GM04503 (cell line): ENCODE data around the gene ZNF74.
"Not testable (repeated sequence)": the region's sequence is repeated elsewhere in the genome, so short reads cannot be mapped to it uniquely, and the experiment has no call there.

Experiments used
- DNase-seq: peaks from one replicate; pipeline ENCODE4 v3.0.0-alpha.2; 2012; ENCODE audit warnings: low read depth

ZNF74 gene

DNA sequence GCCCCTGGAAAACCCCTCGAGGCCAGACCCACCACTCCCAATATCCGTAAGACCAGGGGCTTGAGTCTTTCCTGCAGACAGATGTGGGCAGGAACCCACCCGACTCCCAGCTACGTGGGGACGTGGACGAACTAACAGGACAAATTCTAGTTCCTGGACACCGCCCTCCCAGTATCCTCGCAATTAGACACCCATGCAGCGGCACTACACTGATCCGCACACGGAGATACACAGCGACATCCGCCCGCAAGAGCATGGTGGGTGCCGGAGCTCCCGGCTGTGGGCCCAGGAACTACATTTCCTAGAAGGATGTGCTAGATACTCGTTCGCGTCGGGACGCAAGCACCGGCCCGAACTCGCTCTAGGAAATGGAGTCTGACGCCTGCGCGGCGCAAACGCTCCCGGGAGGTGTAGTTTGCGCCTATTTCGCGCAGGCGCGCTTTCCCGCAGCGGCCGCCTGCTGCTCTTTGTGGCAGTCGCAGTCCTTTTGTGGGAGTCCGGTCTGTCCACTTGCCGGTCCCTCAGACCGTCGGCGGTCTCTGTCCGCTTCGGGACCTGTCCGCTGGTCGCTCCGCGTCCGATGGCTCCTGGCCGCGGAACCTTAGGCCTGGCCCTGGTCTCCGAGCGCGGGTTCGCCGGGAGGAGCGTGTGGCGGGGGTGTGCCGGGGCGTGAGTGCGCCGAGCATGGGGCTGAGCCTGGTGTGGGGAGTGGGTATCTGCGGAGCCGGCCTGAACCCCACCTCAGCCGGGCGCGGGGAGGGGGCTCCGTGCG, at the start of gene ZNF74:
ZNF74 (plus strand) TSS at position 447 of the 772 bp plus-strand sequence. CDS start 478 bp downstream, outside the sequence.
- peak; percentile 64 for DNase-seq

DNA sequence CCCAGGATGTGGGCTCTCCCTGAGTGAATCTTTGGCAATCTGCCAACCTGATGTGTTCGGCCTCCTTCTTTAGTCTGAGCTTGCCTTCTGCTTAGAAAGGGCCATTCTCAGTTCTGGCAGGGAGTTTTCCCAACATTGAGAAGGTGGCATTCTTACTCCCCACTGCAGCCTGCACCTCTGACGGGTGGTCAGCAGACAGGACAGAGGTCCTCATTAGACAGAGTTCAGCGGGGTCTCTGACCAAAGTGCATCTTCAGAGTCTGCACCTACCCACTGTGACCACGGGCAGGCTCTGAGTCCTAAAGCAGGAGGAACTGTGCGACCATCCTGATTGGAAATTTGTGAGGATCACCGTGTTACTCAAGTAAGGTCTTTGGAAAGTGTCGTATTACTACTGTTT, 47.4 kb upstream of the ZNF74 start:
- not testable (repeated sequence) for DNase-seq

DNA sequence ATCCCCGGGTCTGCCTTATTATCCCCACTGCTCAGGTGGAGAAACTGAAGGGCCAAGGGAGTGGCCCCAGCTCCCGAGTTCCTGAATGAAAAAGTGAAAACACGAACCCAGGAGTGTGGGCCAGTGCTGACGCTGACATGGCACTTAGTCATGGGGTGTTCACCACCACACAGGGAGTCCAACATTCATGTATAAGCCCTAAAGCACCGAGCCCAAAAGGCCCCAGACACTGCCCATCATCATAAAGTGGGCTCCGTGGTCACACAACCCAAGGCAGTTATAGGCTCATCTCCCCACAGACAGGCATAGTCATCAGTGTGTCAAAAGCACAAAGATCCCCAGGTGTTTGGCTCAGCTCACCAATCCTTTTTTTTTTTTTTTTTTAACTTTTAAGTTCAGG, 41.4 kb upstream of the ZNF74 start:
- not testable (repeated sequence) for DNase-seq

DNA sequence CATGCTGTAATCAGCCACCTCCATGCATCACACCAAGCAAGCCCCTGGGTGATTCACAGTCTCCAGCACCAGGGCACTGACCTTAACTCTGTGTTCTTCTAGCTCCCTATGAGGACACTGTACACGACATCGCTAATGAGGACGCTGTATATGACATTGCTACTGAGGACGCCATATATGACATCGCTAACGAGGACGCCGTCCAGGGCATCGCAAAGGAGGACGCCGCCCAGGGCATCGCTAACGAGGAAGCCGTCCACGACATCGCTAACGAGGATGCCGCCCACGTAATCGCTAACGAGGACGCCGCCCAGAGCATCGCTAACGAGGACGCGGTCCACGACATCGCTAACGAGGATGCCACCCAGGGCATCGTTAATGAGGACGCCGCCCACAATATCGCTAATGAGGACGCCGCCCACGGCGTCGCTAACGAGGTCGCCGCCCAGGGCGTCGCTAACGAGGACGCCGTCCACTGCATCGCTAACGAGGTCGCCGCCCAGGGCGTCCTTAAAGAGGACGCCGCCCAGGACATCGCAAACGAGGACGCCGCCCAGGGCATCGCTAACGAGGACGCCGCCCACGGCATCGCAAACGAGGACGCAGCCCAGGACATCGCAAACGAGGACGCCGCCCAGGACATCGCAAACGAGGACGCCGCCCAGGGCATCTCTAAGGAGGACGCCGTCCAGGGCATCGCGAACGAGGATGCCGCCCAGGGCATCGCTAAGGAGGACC, 39.5 kb upstream of the ZNF74 start:
- no peak for DNase-seq

DNA sequence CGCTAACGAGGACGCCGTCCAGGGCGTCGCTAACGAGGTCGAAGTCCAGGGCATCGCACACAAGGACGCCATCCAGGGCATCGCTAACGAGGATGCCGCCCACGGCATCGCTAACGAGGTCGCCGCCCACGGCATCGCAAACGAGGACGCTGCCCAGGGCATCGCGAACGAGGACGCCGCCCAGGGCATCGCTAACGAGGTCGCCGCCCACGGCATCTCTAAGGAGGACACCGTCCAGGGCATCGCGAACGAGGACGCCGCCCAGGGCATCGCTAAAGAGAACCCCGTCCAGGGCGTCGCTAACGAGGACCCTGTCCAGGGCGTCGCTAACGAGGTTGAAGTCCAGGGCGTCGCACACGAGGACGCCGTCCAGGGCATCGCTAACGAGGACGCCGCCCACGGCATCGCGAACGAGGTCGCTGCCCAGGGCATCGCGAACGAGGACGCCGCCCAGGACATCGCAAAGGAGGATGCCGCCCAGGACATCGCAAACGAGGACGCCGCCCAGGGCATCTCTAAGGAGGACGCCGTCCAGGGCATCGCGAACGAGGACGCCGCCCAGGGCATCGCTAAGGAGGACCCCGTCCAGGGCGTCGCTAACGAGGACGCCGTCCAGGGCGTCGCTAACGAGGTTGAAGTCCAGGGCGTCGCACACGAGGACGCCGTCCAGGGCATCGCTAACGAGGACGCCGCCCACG, 37.9 kb upstream of the ZNF74 start:
- not testable (repeated sequence) for DNase-seq

DNA sequence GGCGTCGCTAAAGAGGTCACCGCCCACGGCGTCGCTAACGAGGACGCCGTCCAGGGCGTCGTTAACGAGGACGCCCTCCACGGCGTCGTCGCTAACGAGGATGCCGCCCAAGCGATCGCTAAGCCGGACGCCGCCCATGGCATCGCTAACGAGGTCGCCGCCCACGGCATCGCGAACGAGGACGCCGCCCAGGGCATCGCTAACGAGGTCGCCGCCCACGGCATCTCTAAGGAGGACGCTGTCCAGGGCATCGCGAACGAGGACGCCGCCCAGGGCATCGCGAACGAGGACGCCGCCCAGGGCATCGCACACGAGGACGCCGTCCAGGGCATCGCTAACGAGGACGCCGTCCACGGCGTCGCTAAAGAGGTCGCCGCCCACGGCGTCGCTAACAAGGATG, 37.0 kb upstream of the ZNF74 start:
- DNase-seq, result not testable (repeated sequence)

DNA sequence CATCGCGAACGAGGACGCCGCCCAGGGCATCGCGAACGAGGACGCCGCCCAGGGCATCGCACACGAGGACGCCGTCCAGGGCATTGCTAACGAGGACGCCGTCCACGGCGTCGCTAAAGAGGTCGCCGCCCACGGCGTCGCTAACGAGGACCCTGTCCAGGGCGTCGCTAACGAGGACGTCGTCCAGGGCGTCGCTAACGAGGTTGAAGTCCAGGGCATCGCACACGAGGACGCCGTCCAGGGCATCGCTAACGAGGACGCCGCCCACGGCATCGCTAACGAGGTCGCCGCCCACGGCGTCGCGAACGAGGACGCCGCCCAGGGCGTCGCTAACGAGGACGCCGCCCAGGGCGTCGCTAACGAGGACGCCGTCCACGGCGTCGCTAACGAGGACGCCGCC, 36.0 kb upstream of the ZNF74 start:
- DNase-seq, result not testable (repeated sequence)

DNA sequence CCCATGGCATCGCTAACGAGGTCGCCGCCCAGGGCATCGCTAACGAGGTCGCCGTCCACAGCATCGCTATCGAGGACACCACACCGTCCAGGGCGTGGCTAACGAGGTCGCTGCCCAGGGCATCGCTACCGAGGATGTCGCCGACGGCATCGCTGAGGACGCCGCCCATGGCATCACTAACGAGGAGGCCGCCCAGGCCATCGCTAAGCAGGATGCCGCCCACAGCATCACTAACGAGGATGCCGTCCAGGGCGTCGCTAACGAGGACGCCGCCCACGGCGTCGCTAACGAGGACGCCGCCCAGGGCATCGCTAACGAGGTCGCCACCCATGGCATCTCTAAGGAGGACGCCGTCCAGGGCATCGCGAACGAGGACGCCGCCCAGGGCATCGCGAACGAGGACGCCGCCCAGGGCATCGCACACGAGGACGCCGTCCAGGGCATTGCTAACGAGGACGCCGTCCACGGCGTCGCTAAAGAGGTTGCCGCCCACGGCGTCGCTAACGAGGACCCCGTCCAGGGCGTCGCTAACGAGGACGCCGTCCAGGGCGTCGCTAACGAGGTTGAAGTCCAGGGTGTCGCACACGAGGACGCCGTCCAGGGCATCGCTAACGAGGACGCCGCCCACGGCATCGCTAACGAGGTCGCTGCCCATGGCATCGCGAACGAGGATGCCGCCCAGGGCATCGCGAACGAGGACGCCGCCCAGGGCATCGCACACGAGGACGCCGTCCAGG, 35.3 kb upstream of the ZNF74 start:
- not testable (repeated sequence) for DNase-seq

DNA sequence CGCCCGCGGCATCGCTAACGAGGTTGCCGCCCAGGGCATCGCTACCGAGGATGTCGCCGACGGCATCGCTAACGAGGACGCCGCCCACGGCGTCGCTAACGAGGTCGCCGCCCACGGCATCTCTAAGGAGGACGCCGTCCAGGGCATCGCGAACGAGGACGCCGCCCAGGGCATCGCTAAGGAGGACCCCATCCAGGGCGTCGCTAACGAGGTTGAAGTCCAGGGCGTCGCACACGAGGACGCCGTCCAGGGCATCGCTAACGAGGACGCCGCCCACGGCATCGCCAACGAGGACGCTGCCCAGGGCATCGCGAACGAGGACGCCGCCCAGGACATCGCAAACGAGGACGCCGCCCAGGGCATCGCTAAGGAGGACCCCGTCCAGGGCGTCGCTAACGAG, 33.7 kb upstream of the ZNF74 start:
- not testable (repeated sequence) for DNase-seq

DNA sequence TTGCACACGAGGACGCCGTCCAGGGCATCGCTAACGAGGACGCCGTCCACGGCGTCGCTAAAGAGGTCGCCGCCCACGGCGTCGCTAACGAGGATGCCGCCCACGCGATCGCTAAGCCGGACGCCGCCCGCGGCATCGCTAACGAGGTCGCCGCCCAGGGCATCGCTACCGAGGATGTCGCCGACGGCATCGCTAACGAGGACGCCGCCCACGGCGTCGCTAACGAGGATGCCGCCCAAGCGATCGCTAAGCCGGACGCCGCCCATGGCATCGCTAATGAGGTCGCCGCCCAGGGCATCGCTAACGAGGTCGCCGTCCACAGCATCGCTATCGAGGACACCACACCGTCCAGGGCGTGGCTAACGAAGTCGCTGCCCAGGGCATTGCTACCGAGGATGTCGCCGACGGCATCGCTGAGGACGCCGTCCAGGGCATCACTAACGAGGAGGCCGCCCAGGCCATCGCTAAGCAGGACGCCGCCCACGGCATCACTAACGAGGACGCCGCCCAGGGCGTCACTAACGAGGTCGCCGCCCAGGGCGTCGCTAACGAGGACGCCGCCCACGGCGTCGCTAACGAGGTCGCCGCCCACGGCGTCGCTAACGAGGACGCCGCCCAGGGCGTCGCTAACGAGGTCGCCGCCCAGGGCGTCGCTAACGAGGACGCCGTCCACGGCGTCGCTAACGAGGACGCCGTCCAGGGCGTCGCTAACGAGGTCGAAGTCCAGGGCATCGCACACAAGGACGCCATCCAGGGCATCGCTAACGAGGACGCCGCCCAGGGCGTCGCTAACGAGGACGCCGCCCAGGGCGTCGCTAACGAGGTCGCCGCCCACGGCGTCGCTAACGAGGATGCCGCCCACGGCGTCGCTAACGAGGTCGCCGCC, 32.8 kb upstream of the ZNF74 start:
- DNase-seq, result not testable (repeated sequence)

DNA sequence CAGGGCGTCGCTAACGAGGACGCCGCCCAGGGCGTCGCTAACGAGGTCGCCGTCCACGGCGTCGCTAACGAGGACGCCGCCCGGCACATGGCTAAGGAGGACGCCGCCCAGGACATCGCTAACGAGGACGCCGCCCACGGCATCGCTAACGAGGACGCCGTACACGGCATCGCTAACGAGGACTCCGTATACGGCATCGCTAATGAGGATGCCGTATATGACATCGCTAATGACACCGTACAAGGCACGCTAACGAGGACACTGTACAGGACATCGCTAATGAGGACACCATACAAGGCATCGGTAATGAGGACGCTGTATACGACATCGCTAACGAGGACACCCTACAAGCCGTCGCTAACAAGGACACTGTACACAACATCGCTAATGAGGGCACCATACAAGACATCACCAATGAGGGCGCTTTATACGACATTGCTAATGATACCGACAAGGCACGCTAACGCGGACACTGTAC, 32.2 kb upstream of the ZNF74 start:
- not testable (repeated sequence) for DNase-seq

DNA sequence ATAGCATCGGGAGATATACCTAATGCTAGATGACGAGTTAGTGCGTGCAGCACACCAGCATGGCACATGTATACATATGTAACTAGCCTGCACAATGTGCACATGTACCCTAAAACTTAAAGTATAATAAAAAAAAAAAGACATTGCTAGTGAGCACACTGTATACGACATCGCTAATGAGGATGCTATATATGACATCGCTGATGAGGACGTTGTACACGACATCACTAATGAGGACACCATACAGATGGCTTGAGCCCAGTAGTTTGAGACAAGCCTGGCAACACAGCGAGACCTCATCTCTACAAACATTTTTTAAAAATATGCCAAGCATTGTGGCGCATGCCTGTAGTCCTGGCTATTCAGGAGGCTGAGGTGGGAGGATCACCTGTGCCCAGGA, 31.5 kb upstream of the ZNF74 start:
- DNase-seq, result not testable (repeated sequence)

DNA sequence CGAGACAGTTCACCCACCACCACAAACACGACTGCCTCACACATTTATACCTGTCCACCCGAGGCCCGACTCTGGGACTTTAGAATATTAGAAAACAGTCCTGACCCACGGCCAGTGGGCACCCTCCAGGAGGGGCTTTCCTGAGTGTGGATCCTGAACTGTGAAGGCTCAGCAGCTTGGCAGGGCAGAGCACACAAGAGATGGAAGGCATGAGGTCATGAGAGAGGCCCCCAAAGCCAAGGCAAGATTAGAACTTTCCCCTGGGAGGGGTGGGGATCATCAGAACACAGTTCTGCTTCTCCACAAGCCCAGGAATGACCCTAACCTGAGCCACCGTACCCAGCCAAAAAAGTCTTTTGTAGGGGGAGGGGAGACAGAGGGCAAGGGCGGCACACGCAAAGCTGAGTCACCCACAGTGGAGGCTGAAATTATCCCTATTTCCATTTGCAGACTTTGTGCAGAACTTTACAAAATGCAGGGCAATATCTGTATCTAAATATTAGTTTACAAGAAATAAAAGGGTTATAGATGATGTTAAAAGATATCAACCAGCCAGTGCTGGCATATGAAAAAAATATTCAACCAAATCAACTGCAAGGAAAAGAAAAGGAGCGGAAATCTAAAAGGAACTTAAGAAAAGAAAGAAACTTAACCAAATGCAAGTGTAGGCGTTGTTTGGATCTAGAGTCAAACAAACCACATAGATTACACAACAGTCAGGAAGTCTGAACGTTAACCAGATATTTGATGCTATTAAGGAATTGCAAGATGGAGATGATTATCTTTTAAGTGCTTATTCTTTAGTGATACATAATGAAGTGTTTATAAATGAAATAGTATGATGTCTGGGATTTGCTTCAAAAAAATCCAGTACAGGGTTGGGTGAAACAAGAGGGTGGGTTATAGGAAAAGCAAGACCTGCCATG, 29.4 kb upstream of the ZNF74 start:
- not testable (repeated sequence) for DNase-seq

DNA sequence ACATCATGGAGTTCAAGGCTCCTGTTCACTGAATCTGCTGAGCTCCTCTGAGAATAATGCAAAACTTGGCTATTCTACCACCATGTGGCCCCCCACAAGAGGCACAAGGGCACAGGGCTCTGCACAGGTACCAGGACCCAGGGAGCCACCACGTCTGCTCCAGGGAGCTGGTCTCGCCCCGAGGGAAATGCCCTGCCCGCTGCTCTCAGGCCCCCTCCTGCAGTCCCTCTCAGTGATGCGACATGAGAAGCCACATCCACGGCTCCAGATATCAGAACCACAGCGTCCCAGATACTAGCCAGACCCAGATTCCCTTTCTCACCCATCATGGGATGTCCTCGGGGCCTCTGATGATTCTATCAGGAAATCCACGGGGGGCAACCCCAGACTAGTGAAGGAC, 27.1 kb upstream of the ZNF74 start:
- DNase-seq, result not testable (repeated sequence)

DNA sequence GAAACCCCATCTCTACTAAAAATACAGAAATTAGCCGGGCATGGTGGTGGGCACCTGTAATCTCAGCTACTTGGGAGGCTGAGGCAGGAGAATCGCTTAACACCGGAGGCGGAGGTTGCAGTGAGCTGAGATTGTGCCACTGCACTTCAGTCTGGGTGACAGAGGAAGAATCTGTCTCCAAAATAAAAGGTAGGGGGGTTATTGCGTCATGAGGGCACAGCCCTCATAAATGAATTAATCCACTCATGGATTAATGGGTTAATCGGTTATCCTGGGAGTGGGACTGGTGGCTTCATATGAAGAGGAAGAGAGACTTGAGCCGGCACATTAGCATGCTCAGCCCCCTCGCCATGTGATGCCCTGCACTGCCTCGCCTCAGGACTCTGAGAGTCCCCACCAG, 25.1 kb upstream of the ZNF74 start:
- DNase-seq, result not testable (repeated sequence)

DNA sequence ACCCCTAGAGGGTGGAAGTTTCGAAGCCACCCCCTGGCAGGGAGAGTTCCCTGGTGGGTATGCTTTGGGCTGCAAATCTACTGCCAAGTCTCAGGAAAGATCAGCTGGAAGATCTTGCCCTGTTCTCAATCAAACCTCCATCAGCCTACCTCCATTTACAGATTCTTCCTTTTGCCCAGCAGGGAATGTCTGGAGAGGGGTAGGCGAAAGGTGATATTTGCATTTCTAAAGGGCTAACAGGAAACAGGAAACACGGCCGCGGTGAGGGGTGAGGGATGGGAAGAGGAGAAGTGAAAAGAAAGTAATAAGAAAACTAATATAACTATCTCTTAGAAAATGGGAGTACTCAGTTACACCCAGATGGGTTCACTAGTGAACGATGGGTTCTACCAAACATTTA, 22.3 kb upstream of the ZNF74 start:
- DNase-seq, result not testable (repeated sequence)

DNA sequence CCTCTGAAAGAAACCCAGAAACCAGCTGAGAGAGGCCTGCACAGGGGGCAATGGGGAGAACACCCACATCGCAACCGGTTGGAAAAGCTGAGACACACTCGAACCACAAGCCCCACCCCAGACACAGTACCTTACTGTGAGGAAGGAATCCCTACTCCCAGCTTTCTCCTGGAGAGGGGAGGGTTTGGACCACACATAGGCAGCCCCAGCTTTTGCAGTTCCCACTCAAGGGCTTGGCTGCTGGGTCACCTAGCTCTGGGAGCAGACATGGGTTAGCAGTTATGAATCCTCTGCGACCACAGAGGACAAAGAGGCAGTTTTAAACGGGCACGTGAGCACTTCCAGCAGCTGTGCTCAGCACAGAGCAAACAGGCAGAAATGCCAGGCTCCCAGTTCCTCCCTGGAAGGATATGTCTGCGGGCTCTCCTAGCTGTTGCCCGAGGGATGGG, 21.5 kb upstream of the ZNF74 start:
- DNase-seq, result not testable (repeated sequence)

DNA sequence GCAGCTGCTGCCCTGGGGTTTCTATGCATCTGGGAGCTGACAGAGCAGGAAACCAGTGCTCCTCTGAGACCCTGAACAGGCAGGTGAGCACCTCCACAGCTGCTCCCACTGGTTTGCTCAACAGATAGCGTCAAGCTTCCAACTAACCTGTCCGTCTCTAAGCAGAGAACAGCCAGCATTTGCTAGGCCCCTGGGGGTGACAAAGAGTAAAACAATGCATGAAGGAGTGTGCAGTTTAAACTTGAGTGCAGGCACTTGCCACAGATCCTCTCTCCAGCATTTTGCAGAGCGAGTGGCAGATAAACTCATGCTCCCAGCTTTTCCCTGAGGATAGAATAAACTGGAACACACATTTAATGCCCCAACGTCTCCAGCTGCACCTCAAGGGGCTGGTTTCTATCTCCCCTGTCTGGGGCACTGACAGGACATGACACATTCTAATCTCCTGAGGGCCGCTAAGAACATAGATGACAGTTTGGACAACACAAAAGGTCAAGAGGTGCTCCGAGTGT, 20.7 kb upstream of the ZNF74 start:
- not testable (repeated sequence) for DNase-seq

DNA sequence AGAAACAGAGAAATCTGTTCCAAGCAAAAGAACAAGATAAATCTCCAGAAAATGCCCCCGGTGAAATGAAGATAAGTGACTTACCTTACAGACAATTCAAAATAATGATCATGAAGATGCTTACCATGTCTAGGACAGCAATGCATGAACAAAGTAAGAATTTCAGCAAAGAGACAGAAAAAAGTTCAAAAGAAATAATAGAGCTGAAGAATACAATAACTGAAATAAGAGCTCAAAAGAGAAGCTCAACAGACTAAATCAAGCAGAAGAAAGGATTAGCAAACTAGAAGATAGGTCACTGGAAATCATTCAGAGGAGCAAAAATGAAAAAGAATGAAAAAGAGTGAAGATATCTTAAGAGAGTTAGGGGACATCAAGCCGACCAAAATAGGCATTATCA, 19.8 kb upstream of the ZNF74 start:
- DNase-seq, result not testable (repeated sequence)
